ENCODE measurements around the gene ZNF831. TPM values are rescaled to one million over a fixed set of nuclear protein-coding genes. Genes with fewer than 3 reads are reported as not detected.

The ZNF831 gene
- total and polyA plus RNA-seq, 9 donors: 0.09 to 0.42 (median 0.18) TPM

GRCh38 chr20:59192533-59192896 lies 28.9 kb downstream of the ZNF831 start:
- Histone ChIP-seq H3K4me3 (ENCODE audit: low read length) (no peak overlapping the region), H3K4me1 (ENCODE audit: control insufficient read depth, insufficient read depth, low read length) (no peaks in the 10 kb centered on the region), H3K27me3 (ENCODE audit: control insufficient read depth, insufficient read depth, low read length) (peaks cover 5% of the 10 kb centered on the region), H3K9me3 (replicated peaks; ENCODE audit: control insufficient read depth, low read depth, low read length) (no peaks in the 10 kb centered on the region), H3K27ac (ENCODE audit: low read length) (no peak overlapping the region), H3K36me3 (ENCODE audit: control insufficient read depth, insufficient read depth, low read length) (no peaks in the 10 kb centered on the region)
- DNase-seq: no peak
- WGBS (ENCODE audit: insufficient coverage): 90% methylated on average over 25 of the region's 25 CpGs

GRCh38 chr20:59193325-59193724 lies 29.7 kb downstream of the ZNF831 start:
- no peak for DNase-seq
- Histone ChIP-seq H3K27me3 (ENCODE audit: control insufficient read depth, insufficient read depth, low read length) (peaks cover 5% of the 10 kb centered on the region), H3K9me3 (replicated peaks; ENCODE audit: control insufficient read depth, low read depth, low read length) (no peaks in the 10 kb centered on the region), H3K36me3 (ENCODE audit: control insufficient read depth, insufficient read depth, low read length) (no peaks in the 10 kb centered on the region), H3K27ac (ENCODE audit: low read length) (no peak overlapping the region), H3K4me3 (ENCODE audit: low read length) (no peak overlapping the region), H3K4me1 (ENCODE audit: control insufficient read depth, insufficient read depth, low read length) (no peaks in the 10 kb centered on the region)
- 84% methylated on average over 7 of the region's 7 CpGs for WGBS (ENCODE audit: insufficient coverage)

DNA sequence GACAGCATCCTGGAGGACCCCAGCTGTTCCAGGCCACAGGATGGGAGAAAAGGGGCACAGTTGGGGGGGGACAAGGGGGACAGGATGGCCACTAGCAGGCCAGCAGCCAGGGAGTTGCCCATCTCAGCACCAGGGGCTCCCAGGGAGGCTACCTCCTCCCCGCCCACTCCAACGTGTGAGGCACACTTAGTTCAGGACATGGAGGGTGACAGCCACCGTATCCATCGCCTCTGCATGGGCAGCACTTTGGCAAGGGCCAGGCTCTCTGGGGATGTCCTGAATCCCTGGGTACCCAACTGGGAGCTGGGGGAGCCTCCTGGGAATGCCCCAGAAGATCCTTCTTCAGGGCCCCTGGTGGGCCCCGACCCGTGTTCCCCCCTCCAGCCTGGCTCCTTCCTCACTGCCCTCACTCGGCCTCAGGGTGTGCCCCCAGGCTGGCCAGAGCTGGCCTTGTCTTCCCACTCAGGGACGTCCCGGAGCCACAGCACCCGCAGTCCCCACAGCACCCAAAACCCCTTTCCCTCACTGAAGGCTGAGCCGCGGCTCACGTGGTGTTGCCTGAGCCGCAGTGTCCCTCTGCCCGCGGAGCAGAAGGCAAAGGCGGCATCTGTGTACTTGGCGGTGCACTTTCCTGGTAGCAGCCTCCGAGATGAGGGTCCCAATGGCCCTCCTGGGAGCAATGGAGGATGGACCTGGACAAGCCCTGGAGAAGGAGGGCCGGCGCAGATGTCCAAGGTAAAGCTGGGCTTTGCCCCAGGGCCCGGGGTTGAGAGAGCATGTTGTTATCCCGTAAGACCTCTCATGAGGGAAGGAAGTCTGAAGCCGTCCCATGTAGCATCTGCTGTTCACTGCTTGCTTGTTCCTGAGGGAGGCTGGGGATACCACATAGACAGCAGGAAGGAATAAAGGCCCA lies 30.7 kb downstream of the ZNF831 start:
- Histone ChIP-seq H3K4me3 (ENCODE audit: low read length) (no peak overlapping the region), H3K9me3 (replicated peaks; ENCODE audit: control insufficient read depth, low read depth, low read length) (no peaks in the 10 kb centered on the region), H3K27ac (ENCODE audit: low read length) (no peak overlapping the region), H3K27me3 (ENCODE audit: control insufficient read depth, insufficient read depth, low read length) (peaks cover 5% of the 10 kb centered on the region), H3K4me1 (ENCODE audit: control insufficient read depth, insufficient read depth, low read length) (no peaks in the 10 kb centered on the region), H3K36me3 (ENCODE audit: control insufficient read depth, insufficient read depth, low read length) (no peaks in the 10 kb centered on the region)
- no peak for DNase-seq
- WGBS (ENCODE audit: insufficient coverage): 82% methylated on average over 24 of the region's 24 CpGs

GRCh38 chr20:59195316-59195993 lies 31.8 kb downstream of the ZNF831 start:
- WGBS (ENCODE audit: insufficient coverage): 91% methylated on average over 17 of the region's 18 CpGs
- no peaks in the 10 kb centered on the region for H3K36me3 ChIP-seq (ENCODE audit: control insufficient read depth, insufficient read depth, low read length)
- no peak for DNase-seq
- H3K4me3 ChIP-seq (ENCODE audit: low read length): no peak overlapping the region
- H3K27ac ChIP-seq (ENCODE audit: low read length): no peak overlapping the region
- H3K27me3 ChIP-seq (ENCODE audit: control insufficient read depth, insufficient read depth, low read length): peaks cover 5% of the 10 kb centered on the region
- H3K9me3 ChIP-seq (replicated peaks; ENCODE audit: control insufficient read depth, low read depth, low read length): no peaks in the 10 kb centered on the region
- no peaks in the 10 kb centered on the region for H3K4me1 ChIP-seq (ENCODE audit: control insufficient read depth, insufficient read depth, low read length)

- WGBS (ENCODE audit: insufficient coverage): 37% methylated on average over 5 of the region's 10 CpGs
- Histone ChIP-seq H3K9me3 (replicated peaks; ENCODE audit: control insufficient read depth, low read depth, low read length) (no peaks in the 10 kb centered on the region), H3K4me1 (ENCODE audit: control insufficient read depth, insufficient read depth, low read length) (peaks cover 3% of the 10 kb centered on the region), H3K27me3 (ENCODE audit: control insufficient read depth, insufficient read depth, low read length) (peaks cover 6% of the 10 kb centered on the region), H3K36me3 (ENCODE audit: control insufficient read depth, insufficient read depth, low read length) (no peaks in the 10 kb centered on the region), H3K4me3 (ENCODE audit: low read length) (no peak overlapping the region), H3K27ac (ENCODE audit: low read length) (no peak overlapping the region)
- no peak for DNase-seq
These were observed 40.7 kb downstream of the ZNF831 start for GRCh38 chr20:59204165-59204894.

DNA sequence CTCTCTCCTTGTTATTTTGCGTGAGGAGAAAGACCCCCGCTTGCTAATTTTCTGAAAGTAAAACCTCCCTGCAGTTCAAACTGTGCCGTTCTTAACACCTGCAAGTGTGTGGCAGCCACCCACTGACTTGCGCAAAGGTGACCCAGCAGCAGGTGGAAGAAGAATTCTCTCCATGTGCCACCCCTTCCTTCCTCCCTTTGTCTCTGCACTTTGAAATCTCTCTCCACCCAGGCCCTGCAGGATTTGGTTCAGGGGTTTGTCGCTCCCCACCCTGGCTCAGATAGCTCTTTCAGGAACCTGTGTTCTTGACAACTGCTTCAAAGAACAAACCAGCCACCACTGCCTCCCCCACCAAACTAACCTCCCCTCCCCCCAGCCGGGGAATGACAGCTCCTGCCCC lies 41.4 kb downstream of the ZNF831 start:
- WGBS (ENCODE audit: insufficient coverage): 52% methylated on average over 6 of the region's 6 CpGs
- peaks cover 6% of the 10 kb centered on the region for H3K27me3 ChIP-seq (ENCODE audit: control insufficient read depth, insufficient read depth, low read length)
- no peaks in the 10 kb centered on the region for H3K36me3 ChIP-seq (ENCODE audit: control insufficient read depth, insufficient read depth, low read length)
- no peaks in the 10 kb centered on the region for H3K9me3 ChIP-seq (replicated peaks; ENCODE audit: control insufficient read depth, low read depth, low read length)
- no peak overlapping the region for H3K27ac ChIP-seq (ENCODE audit: low read length)
- no peak overlapping the region for H3K4me3 ChIP-seq (ENCODE audit: low read length)
- no peak for DNase-seq
- H3K4me1 ChIP-seq (ENCODE audit: control insufficient read depth, insufficient read depth, low read length): peaks cover 6% of the 10 kb centered on the region

GRCh38 chr20:59207235-59207634 lies 43.6 kb downstream of the ZNF831 start:
- WGBS (ENCODE audit: insufficient coverage): no CpG with 5 or more reads among the region's 2 CpGs
- no peak for DNase-seq

GRCh38 chr20:59207742-59208357 lies 44.2 kb downstream of the ZNF831 start:
- Histone ChIP-seq H3K27ac (ENCODE audit: low read length) (no peak overlapping the region), H3K9me3 (replicated peaks; ENCODE audit: control insufficient read depth, low read depth, low read length) (no peaks in the 10 kb centered on the region), H3K4me1 (ENCODE audit: control insufficient read depth, insufficient read depth, low read length) (peaks cover 12% of the 10 kb centered on the region), H3K36me3 (ENCODE audit: control insufficient read depth, insufficient read depth, low read length) (no peaks in the 10 kb centered on the region), H3K27me3 (ENCODE audit: control insufficient read depth, insufficient read depth, low read length) (peaks cover 8% of the 10 kb centered on the region), H3K4me3 (ENCODE audit: low read length) (no peak overlapping the region)
- DNase-seq: peak; percentile 20
- 83% methylated on average over 2 of the region's 2 CpGs for WGBS (ENCODE audit: insufficient coverage)

More at GRCh38 chr20:59207235-59207634, 43.6 kb downstream of the ZNF831 start:
- no peaks in the 10 kb centered on the region for H3K36me3 ChIP-seq (ENCODE audit: control insufficient read depth, insufficient read depth, low read length)
- no peak overlapping the region for H3K4me3 ChIP-seq (ENCODE audit: low read length)
- H3K27ac ChIP-seq (ENCODE audit: low read length): no peak overlapping the region
- H3K4me1 ChIP-seq (ENCODE audit: control insufficient read depth, insufficient read depth, low read length): peaks cover 12% of the 10 kb centered on the region
- peaks cover 8% of the 10 kb centered on the region for H3K27me3 ChIP-seq (ENCODE audit: control insufficient read depth, insufficient read depth, low read length)
- no peaks in the 10 kb centered on the region for H3K9me3 ChIP-seq (replicated peaks; ENCODE audit: control insufficient read depth, low read depth, low read length)

- H3K36me3 ChIP-seq (ENCODE audit: control insufficient read depth, insufficient read depth, low read length): no peaks in the 10 kb centered on the region
- no peak overlapping the region for H3K27ac ChIP-seq (ENCODE audit: low read length)
- H3K27me3 ChIP-seq (ENCODE audit: control insufficient read depth, insufficient read depth, low read length): peaks cover 4% of the 10 kb centered on the region
- H3K9me3 ChIP-seq (replicated peaks; ENCODE audit: control insufficient read depth, low read depth, low read length): no peaks in the 10 kb centered on the region
- H3K4me1 ChIP-seq (ENCODE audit: control insufficient read depth, insufficient read depth, low read length): peaks cover 12% of the 10 kb centered on the region
- WGBS (ENCODE audit: insufficient coverage): 63% methylated on average over 2 of the region's 11 CpGs
- no peak overlapping the region for H3K4me3 ChIP-seq (ENCODE audit: low read length)
- peak; percentile 36 for DNase-seq
These were observed 46.6 kb downstream of the ZNF831 start for GRCh38 chr20:59210186-59210585.

Measured in muscle of leg (tissue), 11 donors.